GM18873 (cell line): ENCODE measurements around the gene MIEF2.

Source experiments
- ATAC-seq: cut with Tn5 transposase; IDR thresholded peaks from one replicate; pipeline ENCODE4 v1.9.1; 2021; ENCODE audit warnings: mild to moderate bottlenecking, moderate library complexity, moderate number of reproducible peaks; ENCODE audit not compliant: unreplicated experiment, low FRiP score

MIEF2 gene

DNA sequence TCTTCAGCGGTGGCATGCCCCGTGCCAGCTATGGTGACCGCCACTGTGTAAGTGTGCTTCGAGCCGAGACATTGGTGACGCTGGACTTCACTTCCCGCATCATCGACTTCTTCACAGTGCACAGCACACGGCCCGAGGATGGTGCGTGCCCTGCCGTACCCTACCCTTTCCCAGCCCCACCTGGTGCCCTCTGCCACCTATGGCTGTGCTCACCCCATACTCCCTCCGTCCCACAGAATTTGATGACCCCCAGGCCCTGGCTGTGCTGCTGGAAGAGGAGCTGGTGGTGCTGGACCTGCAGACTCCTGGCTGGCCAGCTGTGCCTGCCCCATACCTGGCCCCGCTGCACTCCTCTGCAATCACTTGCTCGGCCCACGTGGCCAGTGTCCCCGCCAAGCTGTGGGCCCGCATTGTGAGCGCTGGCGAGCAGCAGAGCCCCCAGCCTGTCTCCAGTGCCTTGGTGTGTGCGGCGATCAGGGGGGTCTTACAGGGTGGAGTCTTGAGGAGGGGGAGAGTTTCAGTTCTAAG lies 25.5 kb upstream of the MIEF2 start:
- ATAC-seq, result no peak

DNA sequence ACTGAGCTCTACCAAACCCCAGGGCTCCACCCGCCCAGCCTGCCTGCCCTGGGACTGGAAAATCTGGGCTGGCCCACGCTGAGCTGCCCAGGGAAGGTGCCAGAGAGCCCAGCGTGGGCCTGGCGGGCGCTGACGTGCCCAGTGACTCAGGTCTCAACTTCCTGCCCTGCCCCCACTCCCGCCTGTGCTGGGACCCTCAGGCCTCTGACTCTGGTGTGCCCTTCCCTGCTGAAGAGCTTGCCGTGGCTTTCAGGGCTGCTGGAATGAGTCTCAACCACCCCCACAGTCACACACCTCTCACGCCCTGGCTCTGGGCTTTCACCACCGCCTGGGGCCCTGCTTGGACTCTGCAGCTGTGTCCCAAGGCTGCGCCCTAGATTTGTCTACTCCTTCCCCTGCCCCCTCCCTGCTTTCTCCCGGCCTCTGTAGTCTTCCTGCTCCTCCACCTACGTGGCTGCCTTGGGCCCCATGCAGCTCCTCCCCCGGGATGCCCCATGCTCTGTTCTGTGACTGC lies 24.7 kb upstream of the MIEF2 start:
- no peak for ATAC-seq

DNA sequence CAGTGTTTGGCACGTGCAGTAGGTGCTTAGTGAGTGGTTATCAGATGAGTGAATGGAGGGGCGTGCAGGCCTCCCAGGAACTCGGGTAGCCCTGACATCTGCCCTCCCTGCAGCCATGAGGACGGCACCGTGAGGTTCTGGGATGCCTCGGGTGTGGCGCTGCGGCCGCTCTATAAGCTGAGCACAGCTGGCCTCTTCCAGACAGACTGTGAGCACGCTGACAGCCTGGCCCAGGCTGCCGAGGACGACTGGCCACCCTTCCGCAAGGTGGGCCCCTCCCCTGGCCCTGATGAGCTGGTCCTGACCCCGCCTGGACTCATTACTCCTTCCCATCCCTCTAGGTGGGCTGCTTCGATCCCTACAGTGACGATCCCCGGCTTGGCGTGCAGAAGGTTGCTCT lies 24.0 kb upstream of the MIEF2 start:
- no peak for ATAC-seq

DNA sequence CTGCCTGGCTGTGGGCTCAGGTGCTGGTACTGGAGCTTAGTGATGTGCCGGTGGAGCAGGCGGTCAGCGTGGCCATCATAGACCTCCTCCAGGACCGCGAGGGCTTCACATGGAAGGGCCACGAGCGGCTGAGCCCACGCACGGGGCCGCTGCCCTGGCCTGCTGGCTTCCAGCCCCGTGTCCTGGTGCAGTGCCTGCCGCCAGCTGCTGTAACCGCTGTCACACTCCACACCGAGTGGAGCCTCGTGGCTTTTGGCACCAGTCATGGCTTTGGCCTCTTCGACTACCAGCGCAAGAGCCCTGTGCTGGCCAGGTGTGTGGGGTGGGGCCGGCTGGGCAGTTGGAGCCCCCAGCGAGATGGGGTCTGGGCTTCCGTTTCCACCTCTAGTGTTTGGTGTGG lies 23.0 kb upstream of the MIEF2 start:
- no peak for ATAC-seq

DNA sequence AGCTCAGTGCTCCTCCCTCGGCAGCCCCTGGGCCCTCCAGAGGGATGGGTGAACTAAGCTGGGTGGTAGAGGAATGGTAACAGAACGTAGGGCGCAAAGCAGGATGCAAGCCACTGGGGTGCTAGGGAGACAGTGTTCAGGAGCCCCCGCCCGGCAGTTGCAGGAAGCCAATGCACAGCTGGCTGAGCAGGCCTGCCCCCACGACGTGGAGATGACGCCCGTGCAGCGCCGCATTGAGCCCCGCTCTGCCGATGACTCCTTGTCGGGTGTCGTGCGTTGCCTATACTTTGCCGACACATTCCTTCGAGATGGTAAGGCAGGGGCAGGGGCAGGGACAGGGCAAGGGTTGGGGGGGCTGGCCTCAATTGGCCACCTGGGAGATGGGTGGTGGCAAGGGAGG lies 22.2 kb upstream of the MIEF2 start:
- ATAC-seq, result no peak

DNA sequence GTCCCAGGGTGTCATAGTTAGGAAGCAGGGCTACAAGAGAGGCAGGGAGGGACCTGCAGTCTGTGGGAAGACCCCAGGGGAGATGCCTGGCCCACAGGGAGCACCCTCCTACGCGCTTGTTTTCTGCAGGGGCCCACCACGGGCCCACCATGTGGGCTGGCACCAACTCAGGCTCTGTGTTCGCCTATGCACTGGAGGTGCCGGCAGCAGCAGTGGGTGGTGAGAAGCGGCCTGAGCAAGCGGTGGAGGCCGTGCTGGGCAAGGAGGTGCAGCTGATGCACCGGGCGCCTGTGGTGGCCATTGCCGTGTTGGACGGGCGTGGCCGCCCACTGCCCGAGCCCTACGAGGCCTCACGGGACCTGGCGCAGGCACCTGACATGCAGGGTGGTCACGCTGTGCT lies 20.0 kb upstream of the MIEF2 start:
- ATAC-seq, result no peak

DNA sequence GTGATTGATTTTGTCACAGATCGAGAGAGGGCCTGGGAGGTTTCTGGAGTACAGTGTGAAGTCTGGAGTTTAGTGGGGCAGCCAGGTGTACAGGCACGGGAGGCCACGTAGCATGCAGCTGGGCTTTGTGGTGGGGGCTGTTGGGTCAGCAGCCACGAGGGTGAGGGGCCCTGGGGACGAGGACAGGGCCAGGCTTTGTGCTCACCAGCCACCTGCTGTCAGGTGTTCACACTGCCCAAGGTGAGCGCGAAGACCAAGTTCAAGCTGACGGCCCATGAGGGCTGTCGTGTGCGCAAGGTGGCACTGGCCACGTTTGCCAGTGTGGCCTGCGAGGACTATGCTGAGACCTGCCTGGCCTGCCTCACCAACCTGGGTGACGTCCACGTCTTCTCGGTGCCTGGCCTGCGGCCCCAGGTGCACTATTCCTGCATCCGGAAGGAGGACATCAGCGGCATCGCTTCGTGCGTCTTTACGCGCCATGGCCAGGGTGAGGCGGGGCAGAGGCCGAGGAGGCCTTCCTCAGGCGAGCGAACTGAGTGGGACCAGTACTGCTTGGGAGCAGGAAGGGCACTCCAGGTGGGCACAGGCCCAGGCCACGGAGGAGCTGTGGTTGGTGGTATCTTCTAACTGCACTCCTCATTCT lies 19.1 kb upstream of the MIEF2 start:
- no peak for ATAC-seq

DNA sequence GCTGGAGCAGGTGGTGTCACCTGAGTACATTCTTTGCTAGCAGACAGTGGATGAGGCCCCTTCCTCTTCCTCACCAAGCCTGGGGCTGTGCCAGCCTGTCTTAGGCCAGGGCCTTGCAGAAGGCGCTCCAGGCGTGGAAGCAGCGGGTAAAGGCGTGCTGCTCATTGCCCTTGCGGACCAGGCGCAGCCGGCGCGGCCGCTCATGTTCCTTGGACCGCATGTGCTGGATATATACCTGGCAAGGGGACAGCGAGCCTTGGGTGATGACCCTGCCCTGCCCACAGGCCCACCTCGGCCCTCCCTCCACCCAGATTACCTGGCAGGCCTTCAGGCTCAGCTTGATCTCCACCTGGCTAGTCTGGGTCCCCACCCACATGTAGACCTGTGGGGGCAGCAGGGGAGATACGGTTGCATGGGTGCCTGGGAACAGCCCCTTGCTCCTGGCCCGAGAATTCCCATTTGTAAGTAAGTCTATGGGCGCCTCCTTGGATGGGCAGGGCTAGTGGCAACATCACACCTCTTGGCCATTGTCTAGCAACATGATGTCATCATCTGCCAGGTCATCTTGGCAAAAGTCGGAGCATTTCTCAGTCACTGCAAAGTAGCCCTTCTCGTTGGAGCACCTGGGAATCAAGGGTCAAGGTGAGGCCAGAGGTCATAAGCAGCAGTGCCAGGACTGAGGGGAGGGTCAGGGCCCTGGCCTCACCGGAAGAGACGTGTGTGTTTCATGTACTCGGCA lies 15.3 kb upstream of the MIEF2 start:
- ATAC-seq, result no peak

DNA sequence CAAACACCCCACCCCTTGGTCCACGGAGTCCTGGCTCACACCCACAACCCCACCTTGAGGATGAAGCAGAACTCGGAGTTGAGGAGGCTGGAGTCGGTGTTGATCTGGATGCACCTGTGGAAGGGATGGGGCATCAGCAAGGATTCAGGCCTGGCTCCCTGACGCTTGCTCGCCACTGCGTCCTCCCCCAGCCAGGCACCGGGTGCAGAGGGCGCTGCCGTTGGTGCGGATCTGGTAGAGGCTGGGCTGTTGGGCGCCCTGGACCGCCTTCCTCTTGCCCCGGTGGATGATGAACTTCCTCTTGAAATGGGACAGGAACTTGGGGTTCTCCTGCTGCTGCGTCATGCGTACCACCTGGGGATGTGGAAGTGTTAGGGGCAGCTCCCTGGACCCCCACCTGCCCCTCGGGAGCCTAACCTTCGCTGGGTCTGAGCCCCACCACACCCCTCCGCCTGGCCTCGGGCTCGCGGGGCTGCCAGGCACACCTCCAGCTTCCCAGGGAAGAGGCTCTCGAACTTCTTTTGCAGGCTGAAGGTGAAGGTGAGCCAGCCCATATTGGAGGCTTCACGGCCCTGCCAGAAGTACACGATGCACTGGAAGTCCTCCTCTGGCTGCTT lies 14.2 kb upstream of the MIEF2 start:
- no peak for ATAC-seq

DNA sequence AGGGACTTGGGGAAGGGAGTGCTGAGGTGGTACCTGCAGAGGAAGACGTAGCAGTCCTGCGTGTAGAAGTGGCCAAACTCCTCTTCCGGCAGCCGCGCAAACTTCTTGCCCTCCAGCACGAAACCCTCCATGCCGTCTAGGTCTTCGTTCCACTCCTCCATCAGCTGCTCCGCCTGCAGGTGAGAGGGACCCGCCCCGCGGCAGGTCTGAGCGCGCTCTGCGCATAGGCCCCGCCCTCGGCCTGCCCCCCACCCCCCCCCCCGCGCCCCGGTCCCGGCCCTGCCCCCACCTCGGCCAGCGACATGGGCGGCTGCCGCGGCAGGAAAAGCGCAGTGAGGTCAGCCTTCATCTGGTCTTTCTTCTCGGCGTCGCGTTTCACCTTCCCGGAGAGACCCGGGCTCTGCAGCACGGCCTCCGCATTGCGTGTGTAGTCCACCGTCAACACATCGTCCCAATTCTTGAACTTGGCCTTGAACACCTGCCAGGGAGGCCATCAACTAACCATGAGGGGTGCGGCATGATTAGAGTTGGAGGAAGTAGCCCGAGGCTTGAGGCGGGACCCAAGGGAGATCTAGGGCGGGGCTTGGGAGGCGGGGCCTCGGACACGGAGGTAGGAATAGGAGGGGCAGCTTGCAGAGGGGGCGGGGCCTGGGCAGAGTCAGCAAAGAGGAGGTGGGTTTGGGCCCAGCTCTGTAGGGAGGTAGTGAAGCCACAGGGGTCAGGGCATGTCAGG lies 13.4 kb upstream of the MIEF2 start:
- no peak for ATAC-seq

DNA sequence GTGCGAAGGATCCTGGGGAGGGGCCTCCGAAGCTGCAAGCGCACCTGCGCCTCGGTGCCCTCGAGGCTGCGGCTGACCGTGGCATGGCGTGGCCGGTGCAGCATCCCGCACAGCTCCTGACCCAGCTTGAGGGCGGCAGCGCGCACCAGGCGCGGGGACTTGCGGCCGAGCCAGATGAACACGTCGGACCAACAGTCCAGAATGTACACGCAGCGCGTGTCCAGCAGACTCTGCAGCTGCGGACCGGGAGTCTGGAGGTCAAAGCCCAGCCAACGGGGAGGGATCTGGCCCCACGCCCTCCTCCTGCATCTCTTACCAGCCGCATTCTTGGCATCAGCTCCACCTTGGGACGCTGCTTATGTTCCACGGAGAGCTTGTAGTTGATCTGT lies 12.9 kb upstream of the MIEF2 start:
- ATAC-seq, result no peak

DNA sequence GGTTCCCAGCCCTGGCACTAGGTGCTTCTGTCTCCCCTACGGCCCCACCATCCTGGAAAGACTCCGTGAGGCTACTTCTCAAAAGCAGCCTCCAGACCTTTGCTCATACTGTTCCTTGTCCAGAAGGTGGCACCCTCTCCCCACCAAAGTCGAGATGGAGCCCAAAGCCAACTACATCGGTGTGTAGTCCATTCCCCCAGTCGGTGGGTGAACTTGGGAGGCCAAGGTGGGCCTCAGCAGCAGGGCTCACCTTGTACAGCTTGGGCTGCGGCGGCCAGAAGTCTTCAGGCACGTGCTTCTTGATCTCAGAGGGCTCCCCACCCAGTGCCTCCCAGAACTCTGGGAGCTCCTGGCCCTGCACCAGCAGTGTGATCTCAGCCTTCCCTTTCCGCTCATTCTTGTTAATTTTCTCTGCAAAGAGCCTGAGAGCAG lies 12.1 kb upstream of the MIEF2 start:
- no peak for ATAC-seq

DNA sequence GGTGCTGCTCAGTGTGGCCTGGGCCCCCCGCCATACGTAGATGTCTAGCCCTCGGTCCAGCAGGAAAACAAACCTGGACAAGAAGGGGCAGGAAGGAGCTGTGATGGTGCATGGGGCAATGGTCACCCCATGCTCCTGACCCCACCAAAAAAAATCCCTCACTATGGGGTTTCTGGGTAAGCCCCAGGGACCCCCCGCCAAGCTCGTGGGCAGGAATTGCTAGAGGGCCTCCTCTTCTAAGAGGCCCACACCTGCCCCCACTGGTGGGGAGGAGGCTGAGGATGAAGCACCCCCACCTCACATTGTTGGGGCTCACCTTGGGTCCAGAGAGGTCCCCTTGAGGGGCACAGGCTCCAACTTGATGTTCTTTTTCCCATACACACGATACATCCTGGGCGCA lies 11.7 kb upstream of the MIEF2 start:
- no peak for ATAC-seq

DNA sequence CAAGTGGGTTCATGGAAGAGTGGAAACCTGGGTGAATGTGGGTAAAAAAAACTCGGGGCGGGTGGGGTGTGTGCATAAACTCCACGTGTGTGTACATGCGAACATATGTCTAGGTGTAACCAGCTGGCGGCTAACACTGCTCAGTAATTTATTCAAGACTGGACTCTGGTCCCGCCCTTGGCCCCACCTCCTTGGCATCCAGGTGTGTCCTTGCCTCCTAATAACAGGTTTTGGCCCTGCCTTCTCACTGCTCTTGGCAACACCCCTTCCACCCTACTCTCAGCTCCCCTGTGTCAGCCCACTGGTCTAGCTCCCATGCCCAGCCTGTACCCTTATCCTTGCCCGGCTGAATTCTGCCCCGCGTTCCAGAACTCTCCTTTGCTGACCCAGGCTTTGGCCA lies 10.2 kb upstream of the MIEF2 start:
- ATAC-seq, result no peak

DNA sequence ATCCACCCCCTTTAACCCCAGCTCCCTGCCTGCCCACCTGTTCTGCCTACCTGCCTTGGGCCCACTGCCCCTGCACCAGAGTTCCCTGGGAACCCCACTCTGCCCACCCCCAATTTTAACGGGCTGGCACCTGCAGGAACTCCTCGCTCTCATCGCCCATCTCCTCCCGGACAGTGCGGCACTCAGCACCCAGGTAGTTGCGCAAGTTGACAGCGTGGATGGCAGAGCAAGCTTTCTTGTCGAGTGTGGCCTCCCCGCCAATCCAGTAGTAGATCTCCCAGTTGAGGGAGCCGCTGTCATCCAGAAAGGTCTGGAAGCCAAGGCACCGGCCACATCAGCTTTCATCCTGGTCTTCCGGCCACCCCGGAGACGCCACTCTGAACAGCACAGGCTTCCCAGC lies 9.8 kb upstream of the MIEF2 start:
- no peak for ATAC-seq

DNA sequence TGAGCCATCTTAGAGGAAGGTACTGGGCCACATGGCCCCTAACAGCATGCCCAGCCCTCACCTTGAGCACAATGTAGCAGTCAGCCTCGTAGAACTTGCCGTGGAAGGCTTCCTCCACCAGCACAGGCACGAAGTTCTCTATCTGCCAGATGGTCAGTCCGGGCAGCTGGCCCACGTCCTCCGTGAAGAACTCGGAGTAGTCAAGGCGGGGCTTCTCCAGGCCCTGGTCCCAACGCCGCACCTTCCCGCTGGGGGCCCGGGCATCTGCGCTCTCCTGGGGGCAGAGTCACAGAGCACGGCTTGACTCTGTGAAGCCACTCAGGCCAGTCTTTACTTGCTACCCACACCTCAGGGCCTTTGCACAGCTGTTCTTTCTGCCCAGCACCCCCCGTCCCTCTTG lies 9.3 kb upstream of the MIEF2 start:
- ATAC-seq, result no peak

DNA sequence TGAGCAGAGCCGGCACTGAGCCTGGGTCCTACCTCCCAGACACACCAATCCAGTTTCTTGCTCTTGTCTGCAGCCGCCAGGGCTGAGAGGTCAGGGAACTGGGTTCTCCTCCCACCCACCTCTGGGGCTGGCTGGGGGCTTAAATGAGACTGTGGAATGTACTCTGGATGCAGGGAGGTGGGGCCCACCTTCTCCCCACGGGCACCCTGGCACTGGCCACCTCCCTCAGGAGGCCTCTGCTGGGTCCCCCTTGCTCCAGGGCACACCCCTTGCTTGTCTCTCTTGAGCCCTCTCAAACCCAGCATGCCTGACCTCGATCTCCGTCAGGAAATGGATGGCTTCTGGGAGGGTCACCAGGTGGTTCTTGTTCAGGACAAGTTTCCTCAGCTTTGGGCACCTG lies 8.3 kb upstream of the MIEF2 start:
- no peak for ATAC-seq

DNA sequence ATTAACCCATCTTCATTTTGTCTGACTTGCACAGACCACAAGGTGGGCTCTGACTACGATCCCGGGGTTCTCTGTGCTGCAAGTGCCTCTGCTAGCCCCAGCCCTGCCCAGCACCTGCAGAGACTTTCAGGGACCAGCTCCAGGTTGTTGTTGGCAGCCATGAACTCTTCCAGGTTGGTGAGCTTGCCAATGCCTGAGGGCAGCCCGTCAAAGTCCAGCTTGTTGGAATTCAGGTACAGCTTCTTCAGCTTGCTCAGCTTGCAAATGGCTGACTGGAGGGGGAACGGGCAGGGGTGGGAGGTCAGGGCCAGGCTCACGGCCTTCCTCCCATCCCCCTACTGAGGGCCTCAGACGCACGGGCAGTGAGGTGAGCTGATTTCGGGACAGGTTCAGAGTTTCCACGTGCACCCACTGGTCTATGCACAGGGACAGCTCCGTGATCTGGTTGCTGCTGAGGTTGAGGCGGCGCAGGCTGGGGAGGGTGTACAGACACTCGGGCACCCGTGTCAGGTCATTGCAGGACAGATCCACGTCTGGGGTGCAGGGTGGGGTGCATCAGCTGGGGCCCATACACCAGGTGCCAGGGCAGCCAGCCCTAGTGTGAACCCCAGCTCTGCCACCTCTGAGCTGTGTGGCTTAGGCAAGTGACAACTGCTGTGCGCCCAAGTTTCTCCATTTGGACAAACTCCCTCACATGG lies 7.1 kb upstream of the MIEF2 start:
- no peak for ATAC-seq

DNA sequence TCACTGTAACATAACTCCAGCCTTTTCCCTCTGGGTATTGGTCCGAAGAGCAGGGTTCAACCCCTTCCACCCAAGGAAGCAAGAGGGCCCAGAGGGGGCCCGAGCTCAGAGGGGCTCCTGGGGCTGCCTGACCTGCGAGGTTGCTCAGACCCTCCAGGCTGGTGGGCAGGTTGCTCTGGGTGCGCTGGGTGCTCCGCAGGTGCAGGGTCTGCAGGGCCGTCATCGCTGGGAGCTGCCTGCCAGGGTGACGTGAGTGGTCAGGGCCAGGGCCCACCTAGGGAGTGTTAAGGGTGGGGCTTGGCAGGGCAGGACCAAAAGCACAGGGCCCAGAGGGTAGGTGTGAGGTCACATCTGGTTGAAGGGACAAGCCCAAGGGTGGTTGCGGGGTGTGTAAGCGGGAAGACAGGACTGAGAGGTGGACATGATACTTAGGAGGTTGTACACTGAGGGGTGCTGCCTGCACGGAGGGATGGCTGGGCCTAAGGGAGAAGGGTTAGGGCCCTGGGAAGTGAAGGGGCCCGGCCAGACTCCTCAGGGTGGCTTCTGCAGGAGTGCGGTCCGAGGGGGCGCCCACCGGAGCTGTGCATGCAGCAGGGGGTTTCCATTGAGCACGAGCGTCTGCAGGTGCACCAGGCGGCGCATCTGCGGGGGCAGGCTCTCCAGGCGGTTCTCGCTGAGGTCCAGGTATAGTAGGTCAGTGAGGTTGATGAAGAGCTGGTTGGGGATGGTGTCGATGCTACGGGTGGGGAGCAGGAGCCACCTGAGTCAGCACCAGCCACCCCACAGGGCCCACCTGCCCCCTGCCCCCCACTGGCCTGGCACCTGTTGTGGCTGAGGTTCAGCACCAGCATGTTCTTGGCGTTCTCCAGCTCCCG lies 6.3 kb upstream of the MIEF2 start:
- ATAC-seq, result no peak
